Astrocyte (in vitro differentiated cells and primary cell): Measurements from ENCODE around the gene FAM219A.
A peak's percentile ranks its signal among the peaks of the same experiment; 100 is the strongest.

ENCODE experiments used
- CTCF ChIP-seq: IDR thresholded peaks from 2 replicates; pipeline ENCODE4 v1.5.1; 2011; ENCODE audit warnings: low read depth, mild to moderate bottlenecking, inconsistent platforms, low read length, moderate library complexity; ENCODE audit not compliant: insufficient read depth
- EZH2 ChIP-seq: IDR thresholded peaks from 2 replicates; pipeline ENCODE4 v1.6.1; 2012; ENCODE audit warnings: mild to moderate bottlenecking, low read length, inconsistent platforms; ENCODE audit not compliant: insufficient read depth

GRCh38 chr9:34403554-34404380, 54.6 kb downstream of the FAM219A start:
- peak; percentile 100 for TF ChIP-seq CTCF
- TF ChIP-seq EZH2 = no peak
